HG02623 (cell line): Measurements from ENCODE around the gene PAX5.

Experiments
- ATAC-seq: cut with Tn5 transposase; IDR thresholded peaks from one replicate; pipeline ENCODE4 v1.9.1; 2021; ENCODE audit warnings: moderate library complexity; ENCODE audit not compliant: unreplicated experiment

The PAX5 gene

GRCh38 chr9:37037503-37038301, 3.6 kb upstream of the PAX5 start:
- ATAC-seq = peak; percentile 9

GRCh38 chr9:37036776-37037502, 2.9 kb upstream of the PAX5 start:
- ATAC-seq = peak; percentile 31

- ATAC-seq = peak; percentile 3
These were observed 2.3 kb upstream of the PAX5 start for GRCh38 chr9:37036371-37036775.

GRCh38 chr9:37035648-37036370, 1.7 kb upstream of the PAX5 start:
- no peak for ATAC-seq

GRCh38 chr9:37034938-37035647, 1.0 kb upstream of the PAX5 start:
- no peak for ATAC-seq

- ATAC-seq = peak; percentile 20
These were observed 353 bp upstream of the PAX5 start for GRCh38 chr9:37034305-37034937.

- no peak for ATAC-seq
These were observed 927 bp downstream of the PAX5 start for GRCh38 chr9:37033141-37033540.

- no peak for ATAC-seq
These were observed 1.4 kb downstream of the PAX5 start for GRCh38 chr9:37032713-37033112.

GRCh38 chr9:37031902-37032301, 2.2 kb downstream of the PAX5 start:
- ATAC-seq = no peak

GRCh38 chr9:37031081-37031480, 3.0 kb downstream of the PAX5 start:
- no peak for ATAC-seq

- ATAC-seq = no peak
These were observed 3.5 kb downstream of the PAX5 start for GRCh38 chr9:37030611-37030939.

- no peak for ATAC-seq
These were observed 4.1 kb downstream of the PAX5 start for GRCh38 chr9:37029776-37030610.

GRCh38 chr9:37029304-37029775, 4.7 kb downstream of the PAX5 start:
- ATAC-seq = no peak

- no peak for ATAC-seq
These were observed 5.5 kb downstream of the PAX5 start for GRCh38 chr9:37028420-37029031.

GRCh38 chr9:37027582-37028419, 6.3 kb downstream of the PAX5 start:
- ATAC-seq = peak; percentile 75

- ATAC-seq = no peak
These were observed 7.0 kb downstream of the PAX5 start for GRCh38 chr9:37026931-37027581.

- no peak for ATAC-seq
These were observed 7.7 kb downstream of the PAX5 start for GRCh38 chr9:37026113-37026930.
